T-helper 17 cell (primary cell): Measurements from ENCODE around the gene SLC8A1. TPM values are rescaled to one million over a fixed set of nuclear protein-coding genes. Genes with fewer than 3 reads are reported as not detected.
A peak's percentile ranks its signal among the peaks of the same experiment; 100 is the strongest.

Experiments
- ATAC-seq: fragments of 150-1000 bp; cut with Tn5 transposase; 2 replicates; pipeline ENCODE4 v1.10.0; 2021; ENCODE audit warnings: mild to moderate bottlenecking, moderate library complexity
- DNase-seq, 3 donors: peaks; one replicate each; pipeline versions ENCODE4 v3.0.0 to v3.0.0-alpha.2; 2020 to 2021
- H3K9me3 ChIP-seq: one replicate; pipeline ENCODE4 v1.7.0; 2013; ENCODE audit warnings: low read length, mild to moderate bottlenecking; ENCODE audit not compliant: control insufficient read depth, poor library complexity, severe bottlenecking
- H3K27ac Mint-ChIP-seq: one replicate; pipeline ENCODE4 v1.8.0; 2022; ENCODE audit warnings: mild to moderate bottlenecking, moderate library complexity, mixed read lengths
- H3K27me3 Mint-ChIP-seq: one replicate; pipeline ENCODE4 v1.8.0; 2022; ENCODE audit warnings: mixed read lengths
- H3K36me3 Mint-ChIP-seq: one replicate; pipeline ENCODE4 v1.8.0; 2022; ENCODE audit warnings: low read depth, mixed read lengths
- H3K4me1 Mint-ChIP-seq: one replicate; pipeline ENCODE4 v1.8.0; 2022; ENCODE audit warnings: mild to moderate bottlenecking, mixed read lengths
- H3K4me3 Mint-ChIP-seq: one replicate; pipeline ENCODE4 v1.8.0; 2022; ENCODE audit warnings: mild to moderate bottlenecking, moderate library complexity, mixed read lengths
- total RNA-seq, 4 donors: library from RNA in 2 of 4; stranded (reverse) in 2 of 4; gene quantifications; one replicate each; pipeline ENCODE4 v1.2.3 and lab custom pipeline; 2022 to 2026

SLC8A1 gene
- total RNA-seq: 1 to 10 TPM in 1 of 2 donors, under 1 TPM in 1; 0.26 to 1.4 TPM
- 0 to 0.30 reads per million in 2 donors for total RNA-seq (lab: John Stamatoyannopoulos, UW)

GRCh38 chr2:40451918-40452605 lies at the start of gene SLC8A1:
Gene SLC8A1, minus strand, starts transcription at chr2:40452090.
- DNase-seq (no peak), ATAC-seq (no peak)
- Mint-ChIP-seq H3K4me3 (peak within 1 kb of the TSS; percentile 72), H3K27ac (no peak within 1 kb of the TSS), H3K27me3 (peaks cover 39% of the 10 kb centered on the region), H3K4me1 (peaks cover 10% of the 10 kb centered on the region), H3K36me3 (no peaks in the 10 kb centered on the region)
- no peaks in the 10 kb centered on the region for H3K9me3 ChIP-seq

- no peak for ATAC-seq
- Mint-ChIP-seq H3K4me3 (no peak overlapping the region), H3K4me1 (no peaks in the 10 kb centered on the region), H3K36me3 (no peaks in the 10 kb centered on the region), H3K27ac (no peak overlapping the region), H3K27me3 (no peaks in the 10 kb centered on the region)
- H3K9me3 ChIP-seq: no peaks in the 10 kb centered on the region
- no peak for DNase-seq
Measured at GRCh38 chr2:40499437-40499836, 47.5 kb upstream of the SLC8A1 start.

GRCh38 chr2:40497251-40497859 lies 45.5 kb upstream of the SLC8A1 start:
- H3K36me3 Mint-ChIP-seq: no peaks in the 10 kb centered on the region
- H3K27me3 Mint-ChIP-seq: no peaks in the 10 kb centered on the region
- H3K9me3 ChIP-seq: no peaks in the 10 kb centered on the region
- no peak overlapping the region for H3K4me3 Mint-ChIP-seq
- DNase-seq (no peak), ATAC-seq (no peak)
- no peaks in the 10 kb centered on the region for H3K4me1 Mint-ChIP-seq
- no peak overlapping the region for H3K27ac Mint-ChIP-seq

GRCh38 chr2:40489678-40489960 lies 37.7 kb upstream of the SLC8A1 start:
- H3K9me3 ChIP-seq: no peaks in the 10 kb centered on the region
- Mint-ChIP-seq H3K27me3 (no peaks in the 10 kb centered on the region), H3K27ac (peak overlapping the region; percentile 68), H3K4me3 (peak overlapping the region; percentile 70), H3K36me3 (no peaks in the 10 kb centered on the region), H3K4me1 (peaks cover 10% of the 10 kb centered on the region)
- ATAC-seq (no peak), DNase-seq (no peak)

GRCh38 chr2:40488927-40489677 lies 37.2 kb upstream of the SLC8A1 start:
- peaks cover 10% of the 10 kb centered on the region for H3K4me1 Mint-ChIP-seq
- ATAC-seq: peak; percentile 40
- no peaks in the 10 kb centered on the region for H3K27me3 Mint-ChIP-seq
- no peaks in the 10 kb centered on the region for H3K9me3 ChIP-seq
- DNase-seq: no peak
- H3K4me3 Mint-ChIP-seq: peak overlapping the region; percentile 70
- H3K36me3 Mint-ChIP-seq: no peaks in the 10 kb centered on the region
- peak overlapping the region; percentile 68 for H3K27ac Mint-ChIP-seq

- H3K4me1 Mint-ChIP-seq: peaks cover 10% of the 10 kb centered on the region
- H3K9me3 ChIP-seq: no peaks in the 10 kb centered on the region
- no peaks in the 10 kb centered on the region for H3K36me3 Mint-ChIP-seq
- ATAC-seq (no peak), DNase-seq (no peak)
- no peaks in the 10 kb centered on the region for H3K27me3 Mint-ChIP-seq
- no peak overlapping the region for H3K4me3 Mint-ChIP-seq
- no peak overlapping the region for H3K27ac Mint-ChIP-seq
Measured at GRCh38 chr2:40488101-40488601, 36.3 kb upstream of the SLC8A1 start.

DNA sequence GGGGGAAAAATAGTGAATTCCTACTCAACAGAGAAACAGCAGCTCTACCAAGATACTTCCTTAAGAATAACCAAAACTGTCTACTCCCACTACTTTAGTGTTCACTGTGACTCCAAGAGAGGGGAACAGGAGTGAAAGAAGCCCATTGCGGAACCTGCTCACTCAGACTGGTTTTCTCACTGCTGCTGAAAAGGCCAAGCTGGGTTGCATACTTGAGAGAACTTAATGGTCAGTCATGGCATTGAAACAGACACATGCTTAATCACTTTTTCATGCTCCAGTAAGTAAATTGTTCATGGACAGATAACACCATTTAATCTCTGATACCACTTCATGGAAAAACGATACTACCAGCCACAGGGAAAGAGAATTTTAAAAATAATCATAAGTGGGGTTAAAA lies 35.7 kb upstream of the SLC8A1 start:
- DNase-seq (no peak), ATAC-seq (no peak)
- Mint-ChIP-seq H3K4me1 (peaks cover 10% of the 10 kb centered on the region), H3K27ac (no peak overlapping the region), H3K36me3 (no peaks in the 10 kb centered on the region), H3K4me3 (no peak overlapping the region), H3K27me3 (no peaks in the 10 kb centered on the region)
- no peaks in the 10 kb centered on the region for H3K9me3 ChIP-seq

GRCh38 chr2:40485854-40486253 lies 34.0 kb upstream of the SLC8A1 start:
- ATAC-seq (no peak), DNase-seq (no peak)
- no peaks in the 10 kb centered on the region for H3K9me3 ChIP-seq
- Mint-ChIP-seq H3K27ac (no peak overlapping the region), H3K4me3 (no peak overlapping the region), H3K27me3 (no peaks in the 10 kb centered on the region), H3K4me1 (peaks cover 10% of the 10 kb centered on the region), H3K36me3 (no peaks in the 10 kb centered on the region)

GRCh38 chr2:40485318-40485717 lies 33.4 kb upstream of the SLC8A1 start:
- H3K27me3 Mint-ChIP-seq: peaks cover 5% of the 10 kb centered on the region
- no peak overlapping the region for H3K4me3 Mint-ChIP-seq
- no peaks in the 10 kb centered on the region for H3K9me3 ChIP-seq
- DNase-seq: no peak
- peaks cover 10% of the 10 kb centered on the region for H3K4me1 Mint-ChIP-seq
- no peak for ATAC-seq
- no peak overlapping the region for H3K27ac Mint-ChIP-seq
- H3K36me3 Mint-ChIP-seq: no peaks in the 10 kb centered on the region

GRCh38 chr2:40483549-40484243 lies 31.8 kb upstream of the SLC8A1 start:
- no peak overlapping the region for H3K4me3 Mint-ChIP-seq
- no peaks in the 10 kb centered on the region for H3K9me3 ChIP-seq
- H3K4me1 Mint-ChIP-seq: no peaks in the 10 kb centered on the region
- H3K27ac Mint-ChIP-seq: no peak overlapping the region
- H3K36me3 Mint-ChIP-seq: no peaks in the 10 kb centered on the region
- DNase-seq (no peak), ATAC-seq (no peak)
- H3K27me3 Mint-ChIP-seq: peaks cover 6% of the 10 kb centered on the region

DNA sequence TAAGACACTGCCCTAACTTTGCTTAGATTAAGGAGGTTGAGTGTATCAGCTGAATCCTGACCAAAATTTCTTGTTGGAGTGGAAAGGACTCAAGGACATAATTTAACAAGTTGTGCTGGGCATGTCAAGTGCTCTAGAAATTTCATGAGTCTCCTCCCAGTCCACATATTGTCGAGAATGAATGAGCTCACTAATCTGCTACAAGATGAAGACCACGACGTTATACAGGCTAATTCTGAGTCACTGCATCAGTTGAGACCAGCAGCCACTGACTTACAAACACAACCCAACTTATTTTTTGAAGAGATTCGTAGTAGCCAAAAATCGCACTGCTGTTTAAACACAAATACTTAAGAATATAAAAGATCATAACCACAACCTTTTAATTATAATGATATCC lies 28.7 kb upstream of the SLC8A1 start:
- Mint-ChIP-seq H3K4me1 (no peaks in the 10 kb centered on the region), H3K27me3 (peaks cover 6% of the 10 kb centered on the region), H3K4me3 (no peak overlapping the region), H3K36me3 (no peaks in the 10 kb centered on the region), H3K27ac (no peak overlapping the region)
- no peaks in the 10 kb centered on the region for H3K9me3 ChIP-seq
- DNase-seq (no peak), ATAC-seq (no peak)

DNA sequence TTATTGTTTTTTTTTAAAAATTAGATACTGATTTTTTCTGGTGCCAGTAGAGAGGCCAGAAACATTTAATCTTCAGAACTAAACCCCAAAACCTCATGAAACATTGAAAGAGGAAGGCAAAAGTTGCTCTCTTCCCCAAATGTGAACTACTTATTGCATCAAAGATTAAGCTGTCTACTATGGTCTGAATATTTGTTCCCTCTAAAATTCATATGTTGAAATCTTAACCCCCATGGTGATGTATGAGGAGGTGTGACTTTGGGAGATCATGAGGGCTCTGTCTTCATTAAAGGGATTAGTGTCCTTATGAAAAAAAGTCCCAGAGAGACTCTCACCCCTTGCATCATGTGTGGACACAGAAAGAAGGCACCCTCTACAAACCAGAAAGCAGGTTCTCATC lies 28.2 kb upstream of the SLC8A1 start:
- no peak for DNase-seq

GRCh38 chr2:40477361-40477760 lies 25.5 kb upstream of the SLC8A1 start:
- Mint-ChIP-seq H3K4me3 (no peak overlapping the region), H3K27me3 (peaks cover 6% of the 10 kb centered on the region), H3K36me3 (no peaks in the 10 kb centered on the region), H3K27ac (no peak overlapping the region), H3K4me1 (no peaks in the 10 kb centered on the region)
- no peak for DNase-seq
- no peaks in the 10 kb centered on the region for H3K9me3 ChIP-seq
- ATAC-seq: no peak

More for the DNA sequence above, 28.2 kb upstream of the SLC8A1 start:
- Mint-ChIP-seq H3K36me3 (no peaks in the 10 kb centered on the region), H3K4me1 (no peaks in the 10 kb centered on the region), H3K4me3 (no peak overlapping the region), H3K27ac (no peak overlapping the region), H3K27me3 (peaks cover 6% of the 10 kb centered on the region)
- no peak for ATAC-seq
- H3K9me3 ChIP-seq: no peaks in the 10 kb centered on the region
